ENCODE measurements around the gene PCLO.
A peak's percentile ranks its signal among the peaks of the same experiment; 100 is the strongest.
"Not testable (repeated sequence)": the region's sequence is repeated elsewhere in the genome, so short reads cannot be mapped to it uniquely, and the experiment has no call there.

Gene PCLO

DNA sequence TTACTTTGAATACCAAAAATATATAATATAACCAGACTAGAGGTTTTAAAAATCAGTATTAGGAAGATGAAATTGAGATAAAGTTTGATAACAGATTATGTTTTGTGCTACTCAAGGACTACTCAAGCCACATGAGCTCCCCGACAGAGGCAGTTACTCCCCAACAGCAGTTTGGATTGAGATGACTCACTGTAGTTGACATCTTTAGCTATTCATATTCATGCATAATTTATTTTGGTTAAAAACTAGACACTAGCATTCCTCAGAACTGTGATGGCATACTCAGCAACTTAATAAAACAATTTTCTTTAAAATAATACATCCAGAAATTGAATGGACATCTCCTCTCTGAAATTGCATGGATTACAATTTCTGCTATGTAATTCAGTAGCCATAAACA lies 19.6 kb downstream of the PCLO start:
- no peak for DNase-seq (ENCODE audit: low read depth, low spot score)
- no peak overlapping the region for H3K27ac ChIP-seq

- no peak for DNase-seq (ENCODE audit: low read depth, low spot score)
- no peak overlapping the region for H3K27ac ChIP-seq
Observed at GRCh38 chr7:83142365-83142764, 20.3 kb downstream of the PCLO start.

DNA sequence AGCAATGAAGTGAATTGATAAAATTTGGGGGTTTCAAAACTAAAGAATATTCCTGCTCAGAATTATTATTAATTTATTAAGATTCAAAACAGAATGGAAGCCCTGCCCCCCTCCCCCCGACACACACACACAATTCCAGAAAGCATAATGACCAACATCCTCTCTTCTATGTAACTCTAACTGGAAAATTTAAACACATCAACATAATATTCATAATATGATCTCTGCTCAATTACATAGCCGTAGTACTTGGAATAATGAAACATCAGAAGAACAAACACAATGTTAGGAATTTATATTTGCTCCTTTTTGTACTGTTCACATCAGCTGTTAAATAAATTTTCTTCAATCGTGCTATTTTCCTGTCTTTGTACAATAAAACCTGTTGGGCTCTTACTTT lies 20.8 kb downstream of the PCLO start:
- H3K27ac ChIP-seq = no peak overlapping the region
- DNase-seq (ENCODE audit: low read depth, low spot score) = no peak

GRCh38 chr7:83130623-83131545 lies 31.8 kb downstream of the PCLO start:
- DNase-seq (ENCODE audit: low read depth, low spot score) = no peak
- H3K27ac ChIP-seq = no peak overlapping the region

DNA sequence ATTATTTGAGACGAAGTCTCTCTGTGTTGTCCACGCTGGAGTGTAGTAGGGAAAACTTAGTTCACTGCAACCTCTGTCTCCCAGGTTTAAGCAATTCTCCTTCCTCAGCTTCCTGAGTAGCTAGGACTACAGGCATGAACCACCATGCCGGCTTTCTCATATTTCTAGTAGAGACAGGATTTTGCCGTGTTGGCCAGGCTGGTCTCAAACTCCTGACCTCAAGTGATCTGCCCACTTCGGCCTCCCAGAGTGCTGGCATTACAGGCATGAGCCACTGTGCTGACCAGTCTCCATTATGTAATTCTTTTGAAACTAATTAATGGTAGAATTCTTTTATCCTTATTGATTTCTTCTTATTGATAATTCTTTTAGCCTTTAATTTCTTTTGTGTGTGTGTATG lies 32.5 kb downstream of the PCLO start:
- H3K27ac ChIP-seq = no peak overlapping the region
- DNase-seq (ENCODE audit: low read depth, low spot score) = no peak

- no peak overlapping the region for H3K27ac ChIP-seq
- no peak for DNase-seq (ENCODE audit: low read depth, low spot score)
Observed at GRCh38 chr7:83119494-83119893, 43.2 kb downstream of the PCLO start.

GRCh38 chr7:83119026-83119382 lies 43.7 kb downstream of the PCLO start:
- H3K27ac ChIP-seq = no peak overlapping the region
- DNase-seq (ENCODE audit: low read depth, low spot score) = no peak

GRCh38 chr7:83118347-83119025 lies 44.2 kb downstream of the PCLO start:
- no peak for DNase-seq (ENCODE audit: low read depth, low spot score)
- H3K27ac ChIP-seq = no peak overlapping the region

DNA sequence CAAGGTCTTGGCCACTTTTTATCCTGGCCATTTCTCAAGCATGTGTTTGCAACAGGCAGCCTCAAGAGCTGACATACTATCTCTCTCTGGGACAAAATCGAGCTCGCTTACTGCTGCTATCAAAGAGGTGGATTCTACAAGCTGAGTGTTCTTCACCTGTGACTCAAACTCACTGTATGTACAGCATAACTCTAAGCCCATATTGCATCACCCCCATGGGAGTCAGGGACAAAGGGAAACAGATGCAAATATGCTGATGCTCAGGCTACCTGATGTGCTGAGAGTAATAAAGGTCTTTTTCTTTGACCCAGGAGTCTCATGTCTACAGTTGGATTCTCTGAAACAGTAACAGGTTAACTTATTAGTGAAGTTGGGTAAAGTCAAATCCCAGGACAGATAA lies 45.2 kb downstream of the PCLO start:
- no peak for DNase-seq (ENCODE audit: low read depth, low spot score)
- no peak overlapping the region for H3K27ac ChIP-seq

GRCh38 chr7:83111391-83111790 lies 51.3 kb downstream of the PCLO start:
- no peak overlapping the region for H3K27ac ChIP-seq
- DNase-seq (ENCODE audit: low read depth, low spot score) = no peak

DNA sequence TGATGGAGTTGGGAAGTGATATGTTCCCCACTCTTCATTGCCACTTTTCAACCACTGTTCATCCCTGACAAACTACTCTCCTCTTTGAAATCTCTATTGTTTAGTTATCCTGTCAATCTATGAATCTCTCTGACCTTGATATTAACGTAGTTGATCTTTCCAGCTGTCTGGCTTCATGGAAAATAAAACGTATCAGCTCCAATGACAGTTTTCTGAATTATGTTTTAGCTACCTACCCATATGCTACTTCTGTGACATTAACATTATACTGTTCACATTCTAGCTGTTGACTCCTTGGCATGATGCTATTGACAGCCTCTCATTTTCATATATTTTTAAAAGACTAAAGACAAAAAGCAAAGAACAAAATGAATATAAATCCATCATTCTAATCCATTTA lies 53.3 kb downstream of the PCLO start:
- no peak overlapping the region for H3K27ac ChIP-seq

DNA sequence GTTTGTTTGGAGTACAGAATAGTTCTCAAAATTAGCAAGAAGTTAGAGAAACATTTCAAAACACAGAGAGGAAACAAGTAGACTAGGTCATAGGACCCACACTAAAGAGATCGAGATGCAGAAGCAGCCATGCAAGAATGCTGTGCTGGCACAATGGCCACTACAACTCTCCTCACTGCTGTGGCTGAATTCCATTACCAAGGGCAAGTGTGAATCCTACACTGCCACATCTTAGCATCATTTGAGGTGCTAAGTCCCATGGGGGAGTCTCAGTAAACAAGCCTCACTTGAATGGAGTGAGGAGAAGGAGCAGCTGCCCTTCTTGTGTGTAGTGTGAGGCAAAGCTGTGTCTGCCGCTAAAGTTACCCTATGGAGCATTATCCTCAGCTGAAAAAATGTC lies 56.7 kb downstream of the PCLO start:
- no peak overlapping the region for H3K27ac ChIP-seq
- DNase-seq (ENCODE audit: low read depth, low spot score) = no peak

More for the DNA sequence above, 53.3 kb downstream of the PCLO start:
- no peak for DNase-seq (ENCODE audit: low read depth, low spot score)

DNA sequence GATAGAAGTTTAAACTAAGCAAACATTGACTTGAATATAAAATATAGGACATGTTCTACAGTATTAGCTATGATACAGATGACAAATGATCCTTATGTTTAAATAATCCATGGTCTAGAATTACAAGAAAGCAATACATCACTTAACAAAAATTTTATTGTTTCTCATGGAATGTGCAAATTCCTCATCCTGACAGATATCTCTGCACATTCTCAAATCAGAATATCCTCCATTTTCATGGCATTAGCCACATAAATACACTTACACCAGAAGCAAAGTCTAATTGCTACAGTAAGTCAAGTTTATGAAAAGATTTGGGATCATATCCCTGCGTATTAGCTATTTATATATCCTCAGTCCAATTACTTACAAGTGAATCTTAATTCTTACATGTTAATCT lies 57.6 kb downstream of the PCLO start:
- DNase-seq (ENCODE audit: low read depth, low spot score) = no peak
- no peak overlapping the region for H3K27ac ChIP-seq

DNA sequence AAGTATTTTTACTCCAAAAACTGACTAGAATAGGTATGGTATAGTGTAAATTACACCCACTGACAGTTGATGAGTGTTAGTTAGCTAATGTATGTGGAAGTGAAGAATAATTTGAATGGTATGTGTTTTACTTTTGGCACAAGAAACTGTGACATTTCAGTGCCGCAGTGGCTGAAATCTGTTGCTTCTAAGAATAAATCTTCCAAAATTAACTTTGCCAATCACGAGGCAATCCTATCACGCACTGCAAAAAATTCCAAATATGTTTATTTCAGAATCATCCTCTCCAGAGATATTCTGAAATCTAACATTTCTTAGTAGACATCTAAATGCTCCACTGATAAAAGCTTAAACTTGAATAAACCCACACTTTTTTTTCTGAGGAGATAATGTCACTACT lies 61.2 kb downstream of the PCLO start:
- no peak for DNase-seq (ENCODE audit: low read depth, low spot score)
- H3K27ac ChIP-seq = no peak overlapping the region

DNA sequence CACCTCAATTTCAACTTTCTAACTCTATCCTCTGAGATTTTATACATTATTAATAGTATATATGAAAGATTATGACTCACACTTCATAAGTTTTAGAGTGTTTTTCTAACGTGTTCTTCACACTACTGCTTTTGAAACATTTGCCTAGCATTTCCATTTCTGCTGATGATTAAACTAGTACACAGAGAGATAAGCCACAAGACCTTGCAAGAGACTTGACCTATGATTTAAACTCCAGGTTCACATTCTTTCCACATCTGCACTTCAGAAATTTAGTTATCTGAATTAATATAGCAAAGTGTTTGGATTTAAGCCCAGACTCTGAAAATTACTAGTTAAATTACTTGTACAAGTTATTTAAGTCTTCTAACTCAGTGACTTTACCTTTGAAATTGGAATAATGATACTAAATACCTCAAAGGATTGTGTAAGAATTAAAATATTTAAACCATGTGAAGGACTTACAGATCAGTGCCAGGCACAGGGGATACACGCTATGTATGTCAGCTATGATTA lies 66.6 kb downstream of the PCLO start:
- DNase-seq (ENCODE audit: low read depth, low spot score) = no peak

GRCh38 chr7:83085299-83085698 lies 77.4 kb downstream of the PCLO start:
- DNase-seq (ENCODE audit: low read depth, low spot score) = no peak
- no peak overlapping the region for H3K27ac ChIP-seq

More for the DNA sequence above, 66.6 kb downstream of the PCLO start:
- no peak overlapping the region for H3K27ac ChIP-seq

DNA sequence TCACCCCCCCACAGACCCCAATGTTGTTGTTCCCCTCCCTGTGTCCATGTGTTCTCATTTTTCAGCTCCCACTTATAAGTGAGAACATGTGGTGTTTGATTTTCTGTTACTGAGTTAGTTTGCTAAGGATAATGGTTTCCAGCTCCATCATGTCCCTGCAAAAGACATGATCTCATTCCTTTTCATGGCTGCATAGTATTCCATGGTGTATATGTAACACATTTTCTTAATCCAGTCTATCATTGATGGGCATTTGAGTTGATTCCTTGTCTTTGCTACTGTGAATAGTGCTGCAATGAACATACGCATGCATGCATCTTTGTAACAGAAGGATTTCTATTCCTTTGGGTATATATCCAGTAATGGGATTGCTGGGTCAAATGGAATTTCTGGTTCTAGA lies 82.8 kb downstream of the PCLO start:
- DNase-seq (ENCODE audit: low read depth, low spot score); H3K27ac ChIP-seq: not testable (repeated sequence)

DNA sequence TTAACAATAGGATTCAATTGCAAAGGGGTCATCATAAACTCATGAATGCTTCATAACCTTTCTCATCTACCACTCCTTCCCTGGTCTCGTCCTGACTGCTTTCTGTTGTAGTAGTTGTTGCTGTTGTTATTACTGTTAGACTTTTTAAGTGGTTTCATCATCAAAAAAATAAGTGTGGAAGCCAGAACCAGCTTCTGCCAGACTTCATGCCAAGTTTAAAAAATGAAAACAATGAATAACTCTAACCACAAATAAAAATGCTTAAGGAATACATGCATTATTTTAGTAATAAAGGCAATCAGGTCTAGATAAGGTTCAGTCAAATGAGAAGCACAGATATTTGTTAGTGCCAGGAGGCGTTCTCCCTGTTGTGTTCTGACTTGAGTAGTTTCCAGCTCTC lies 85.4 kb downstream of the PCLO start:
- no peak for DNase-seq (ENCODE audit: low read depth, low spot score)
- H3K27ac ChIP-seq = peak overlapping the region; percentile 6

DNA sequence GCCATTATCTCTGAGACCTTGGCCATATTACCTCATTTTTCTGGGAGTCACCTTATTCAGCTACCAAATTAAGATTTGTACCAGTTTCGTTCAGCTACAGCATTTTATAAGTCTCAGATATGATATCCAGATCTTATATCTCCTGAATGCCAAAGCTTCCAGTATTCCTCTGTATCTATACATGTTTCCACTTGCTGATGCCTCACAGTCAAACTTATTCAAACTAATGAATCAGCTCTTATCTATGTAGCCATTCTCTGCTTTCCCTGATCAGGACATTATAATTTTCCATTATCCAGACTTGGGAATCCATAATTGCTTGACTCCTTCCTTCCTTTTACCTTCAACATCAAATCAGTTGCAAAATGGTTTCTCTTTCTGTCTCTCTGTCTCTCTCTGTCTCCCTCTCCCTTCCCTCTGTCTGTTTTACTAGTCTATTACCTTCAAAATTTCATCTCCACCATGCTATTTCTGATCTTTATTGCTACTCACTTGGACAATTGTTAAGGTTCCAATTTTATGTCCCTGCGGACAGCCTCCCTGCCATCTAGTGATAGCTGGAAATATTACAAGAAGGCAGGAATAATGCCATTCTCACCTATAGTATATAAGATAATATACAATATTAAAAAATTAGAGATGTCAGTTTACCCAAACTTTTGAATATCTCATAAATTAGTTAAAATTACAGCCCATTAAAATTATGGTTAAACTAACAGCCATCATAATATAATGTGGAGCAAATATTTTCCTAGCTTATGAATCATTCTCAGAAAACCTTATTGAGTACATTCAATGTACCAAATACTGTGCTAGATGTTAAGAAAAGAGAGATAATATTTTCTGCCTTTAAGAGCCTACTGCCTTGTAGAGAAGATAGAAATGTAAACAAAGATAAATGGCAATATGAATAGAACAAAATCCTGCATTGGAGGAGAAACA lies 89.8 kb downstream of the PCLO start:
- DNase-seq (ENCODE audit: low read depth, low spot score) = no peak
- no peak overlapping the region for H3K27ac ChIP-seq

GRCh38 chr7:83065714-83066113 lies 97.0 kb downstream of the PCLO start:
- no peak for DNase-seq (ENCODE audit: low read depth, low spot score)
- no peak overlapping the region for H3K27ac ChIP-seq
